SIG-M5 treated with dmso at 0.1 percent for 504 hours (cell line): Measurements from ENCODE around the gene SESN2.

Experiments used
- DNase-seq: peaks from one replicate; lab custom pipeline; 2025; ENCODE audit not compliant: unreplicated experiment; lab: John Stamatoyannopoulos, UW

The SESN2 gene

DNA sequence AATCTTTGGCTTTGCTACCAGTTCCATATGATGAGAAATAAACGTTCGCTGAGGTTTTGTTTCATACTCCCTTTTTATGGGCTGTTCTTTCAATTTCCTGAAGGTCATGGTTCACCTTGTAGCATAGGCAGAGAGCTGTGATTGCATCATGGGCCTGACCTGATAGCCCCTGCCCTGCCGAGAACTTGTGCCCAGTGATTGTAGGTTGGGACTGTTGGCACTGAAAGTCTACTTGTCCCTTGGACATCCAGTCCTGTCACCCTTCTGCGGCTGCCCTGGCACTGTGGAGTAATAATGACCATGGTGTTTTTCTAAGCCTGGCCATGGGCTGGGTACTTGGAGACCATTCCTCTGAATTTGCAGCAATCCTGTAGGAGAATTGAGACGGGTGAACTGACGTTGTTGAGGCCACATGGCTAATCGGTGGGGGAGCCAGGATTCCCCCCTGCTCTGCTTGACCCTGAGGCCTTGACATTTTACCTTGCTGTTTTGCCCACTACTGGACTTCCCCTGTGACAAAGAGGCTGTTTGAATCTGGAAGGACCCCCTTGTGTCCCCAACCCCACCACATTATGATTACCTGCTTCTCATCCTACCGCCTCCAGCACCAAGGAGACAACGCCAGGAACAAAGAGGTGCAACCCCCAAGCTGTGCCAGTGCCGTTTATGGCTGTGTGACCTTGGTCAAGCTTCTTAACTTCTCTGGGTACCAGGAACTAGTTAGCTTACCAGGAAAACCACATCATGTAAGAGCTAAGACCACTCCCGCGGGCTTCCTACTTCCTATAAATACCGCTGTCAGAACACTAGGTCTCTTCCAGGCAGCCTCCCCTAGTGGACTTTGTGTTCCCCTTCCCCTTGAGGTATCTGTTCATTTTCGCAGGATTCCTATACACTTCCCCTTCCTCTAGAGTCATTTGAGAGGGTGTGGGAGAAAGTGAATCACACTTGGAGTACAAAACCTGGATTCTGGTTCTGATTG lies 23.4 kb downstream of the SESN2 start:
- DNase-seq: peak; percentile 12

DNA sequence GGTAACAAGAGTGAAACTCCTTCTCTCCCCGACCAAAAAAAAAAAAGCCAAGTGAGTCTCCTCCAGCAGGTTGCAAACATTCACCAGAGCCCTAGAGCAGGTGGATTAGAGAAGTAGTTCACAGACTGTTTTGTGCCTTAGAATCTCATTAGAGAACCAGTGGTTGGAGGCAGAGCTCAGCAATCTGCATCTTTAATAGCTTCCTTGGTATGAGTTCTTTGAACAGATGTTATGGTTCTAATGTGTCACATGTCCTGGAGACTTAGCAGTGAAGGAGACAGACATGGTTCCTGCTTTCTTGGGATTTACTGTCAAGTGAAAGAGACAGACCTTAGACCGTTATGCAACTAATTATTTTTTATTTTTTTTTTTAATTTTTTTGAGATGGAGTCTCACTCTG lies 26.8 kb downstream of the SESN2 start:
- DNase-seq: no peak

DNA sequence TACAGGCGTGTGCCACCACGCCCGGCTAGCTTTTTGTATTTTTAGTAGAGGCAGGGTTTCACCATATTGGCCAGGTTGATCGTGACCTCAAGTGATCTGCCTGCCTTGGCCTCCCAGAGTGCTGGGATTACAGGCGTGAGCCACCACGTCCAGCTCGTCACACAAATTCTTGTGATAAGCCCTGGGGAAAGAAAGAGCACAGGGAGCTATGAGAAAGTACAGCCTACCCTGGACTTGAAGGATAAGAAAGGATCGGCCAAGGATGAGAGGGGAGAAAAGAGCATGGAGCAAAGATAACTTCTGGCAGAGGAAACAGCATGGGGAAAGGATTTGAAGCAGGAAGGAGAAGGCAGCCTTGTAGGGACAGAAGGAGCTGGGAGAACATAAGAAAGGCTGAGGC lies 29.2 kb downstream of the SESN2 start:
- no peak for DNase-seq

DNA sequence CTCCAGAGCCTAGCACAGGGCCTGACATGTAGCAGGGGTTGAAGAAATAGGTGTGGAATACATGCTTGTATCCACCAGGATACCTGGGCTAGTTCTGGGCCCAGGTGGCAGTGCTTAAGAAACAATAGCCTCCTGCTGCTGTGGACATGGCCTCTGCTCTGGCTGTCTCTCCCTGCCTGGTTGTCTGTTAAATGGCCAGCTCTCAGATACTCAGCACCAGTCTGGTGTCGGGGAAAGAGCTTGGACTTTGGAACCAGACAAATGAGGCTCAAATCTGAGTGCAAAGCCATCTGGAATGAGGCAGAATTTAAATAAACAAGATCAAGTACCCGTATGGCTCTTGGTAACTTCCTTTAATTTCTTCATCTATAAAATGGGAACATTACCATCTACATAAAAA lies 31.5 kb downstream of the SESN2 start:
- no peak for DNase-seq

DNA sequence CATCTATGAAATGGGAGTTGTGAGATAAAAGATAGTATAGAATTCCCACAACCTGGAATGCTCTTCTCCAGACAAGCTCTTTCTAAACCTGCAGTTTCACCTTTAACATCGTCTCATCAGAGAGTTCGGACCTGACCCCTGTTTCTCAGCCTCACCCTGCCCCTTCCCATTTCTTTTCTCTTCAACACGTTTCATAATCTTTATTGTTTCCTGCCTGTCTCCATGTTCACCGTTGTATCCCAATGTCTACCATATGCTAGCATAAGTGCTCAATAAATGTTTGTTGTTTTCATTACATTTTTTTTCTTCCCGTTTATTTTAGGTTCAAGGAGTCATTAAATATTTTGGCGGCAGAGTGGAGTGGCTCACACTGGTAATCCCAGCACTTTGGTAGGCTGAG lies 32.4 kb downstream of the SESN2 start:
- no peak for DNase-seq

DNA sequence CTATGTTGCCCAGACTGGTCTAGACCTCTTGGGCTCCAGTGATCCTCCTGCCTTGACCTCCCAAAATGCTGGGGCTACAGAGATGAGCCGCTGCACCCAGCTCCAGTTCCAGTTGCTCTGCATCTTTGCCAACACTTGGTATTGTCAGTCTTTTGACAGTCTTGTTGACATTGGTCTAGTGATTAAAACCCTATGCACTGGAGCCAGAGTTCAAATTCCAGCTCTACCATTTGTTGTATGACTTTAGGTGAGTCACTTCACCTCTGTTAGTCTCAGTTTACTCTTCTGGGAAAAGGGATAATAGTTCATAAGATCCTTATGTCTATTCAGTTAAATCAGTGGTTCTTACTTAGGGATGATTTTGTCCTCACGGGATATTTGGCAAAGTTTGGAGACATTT lies 36.6 kb downstream of the SESN2 start:
- DNase-seq: no peak

DNA sequence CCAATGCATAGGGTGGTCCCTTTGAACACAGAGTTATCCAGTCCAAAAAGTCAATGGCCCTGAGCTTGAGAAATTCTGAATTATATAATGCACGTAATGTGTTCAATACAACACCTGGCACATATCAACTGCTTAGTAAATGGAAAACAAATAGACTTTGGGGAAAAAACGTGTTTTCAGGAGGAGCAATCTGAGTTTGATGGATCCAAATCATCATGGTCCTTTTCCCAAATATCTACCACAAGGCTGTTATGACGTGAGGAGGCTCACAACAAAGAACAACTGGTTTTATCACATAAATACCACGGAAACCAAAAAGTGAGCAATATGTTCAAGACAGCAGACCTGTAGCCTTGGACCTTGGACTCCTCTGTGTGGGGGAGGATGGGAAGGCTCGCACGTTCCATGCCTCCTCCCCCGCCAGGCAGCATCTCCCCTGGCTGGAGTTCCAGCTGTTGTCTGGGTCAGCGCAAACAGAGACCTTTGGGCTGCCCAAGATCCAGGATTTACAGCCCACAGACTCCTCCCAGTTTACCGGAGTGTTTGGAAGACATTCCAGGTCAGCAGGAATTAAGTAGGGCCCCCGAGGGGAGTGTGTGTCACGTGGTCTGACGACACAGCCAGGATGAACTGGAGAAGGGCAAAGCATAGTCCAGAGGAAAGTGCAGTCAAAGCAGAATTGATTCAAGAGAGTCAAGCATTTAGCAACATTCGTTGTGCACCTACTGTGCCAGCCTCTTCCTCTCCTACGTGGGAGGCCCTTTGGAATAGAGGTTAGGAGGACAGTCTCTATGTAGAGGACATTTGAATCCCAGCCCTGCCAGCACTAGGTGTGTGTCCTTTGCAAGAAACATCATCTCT lies 37.3 kb downstream of the SESN2 start:
- DNase-seq: no peak

DNA sequence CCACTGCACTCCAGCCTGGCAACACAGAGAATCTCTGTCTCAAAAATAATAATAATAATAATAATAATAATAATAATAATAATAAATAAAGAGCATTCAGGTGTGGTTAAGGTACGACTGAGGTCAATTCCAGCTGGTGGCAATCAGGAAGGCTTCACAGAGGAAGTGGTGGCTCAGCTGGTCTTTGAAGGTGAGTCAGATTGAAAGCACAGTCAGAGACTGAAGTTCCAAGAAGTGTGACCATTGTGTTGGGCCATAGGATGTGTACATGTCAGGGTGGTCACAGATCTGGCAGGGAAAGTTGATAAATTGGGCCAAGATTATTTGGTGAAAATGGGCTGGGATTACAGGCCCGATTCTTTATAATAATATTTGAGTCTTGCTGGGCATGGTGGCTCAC lies 38.5 kb downstream of the SESN2 start:
- no peak for DNase-seq

DNA sequence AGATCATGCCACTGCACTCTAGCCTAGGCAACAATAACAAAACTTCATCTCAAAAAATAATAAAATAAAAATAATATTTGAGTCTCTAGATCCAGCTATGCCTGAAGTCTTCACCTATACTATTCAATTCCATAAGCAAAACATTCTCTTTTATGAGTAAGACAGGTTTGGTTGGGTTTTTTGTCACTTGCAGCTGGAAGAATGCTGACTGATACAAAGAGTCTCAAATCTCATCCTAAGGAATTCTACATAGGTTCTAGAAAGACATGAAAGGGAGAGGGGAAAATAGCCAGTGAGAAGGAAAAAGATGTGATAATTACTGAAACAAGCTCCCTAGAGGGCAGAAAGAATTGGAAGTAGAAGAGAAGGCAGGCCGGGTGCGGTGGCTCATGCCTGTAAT lies 39.1 kb downstream of the SESN2 start:
- DNase-seq: no peak

DNA sequence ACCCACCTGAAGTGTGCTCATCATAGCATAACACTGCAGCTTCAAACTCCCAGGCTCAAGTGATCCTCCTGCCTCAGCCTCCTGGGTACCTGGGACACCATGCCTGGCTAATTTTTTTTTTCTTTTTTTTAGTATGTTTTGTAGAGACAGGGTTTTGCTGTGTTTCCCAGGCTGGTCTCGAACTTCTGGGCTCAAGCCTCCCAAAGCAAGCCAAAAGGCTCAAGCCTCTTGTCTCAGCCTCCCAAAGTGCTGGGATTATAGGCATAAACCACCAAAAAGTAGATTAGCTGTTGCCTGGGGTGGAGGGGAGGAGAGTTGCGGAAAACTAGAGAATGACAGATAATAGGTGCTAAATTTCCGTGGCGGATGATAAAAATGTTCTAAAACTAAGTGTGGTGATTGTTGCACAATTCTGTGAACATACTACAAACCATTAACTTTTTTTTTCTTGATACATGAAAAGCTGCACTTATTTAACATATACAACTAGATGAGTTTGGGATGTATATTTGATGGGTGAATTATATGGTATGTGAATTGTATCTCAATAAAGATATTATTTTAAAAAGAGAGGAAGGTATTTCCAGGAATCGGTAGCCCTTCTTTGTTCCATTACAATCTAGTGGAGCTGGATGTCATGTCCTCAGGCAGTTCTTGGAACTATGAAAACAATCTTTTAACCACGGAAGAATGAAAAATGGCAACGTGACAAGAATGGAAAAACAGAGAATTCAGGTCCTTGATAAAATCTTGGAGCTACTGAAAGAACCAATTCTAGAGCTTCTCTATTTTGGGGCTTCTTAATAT lies 42.3 kb downstream of the SESN2 start:
- no peak for DNase-seq

DNA sequence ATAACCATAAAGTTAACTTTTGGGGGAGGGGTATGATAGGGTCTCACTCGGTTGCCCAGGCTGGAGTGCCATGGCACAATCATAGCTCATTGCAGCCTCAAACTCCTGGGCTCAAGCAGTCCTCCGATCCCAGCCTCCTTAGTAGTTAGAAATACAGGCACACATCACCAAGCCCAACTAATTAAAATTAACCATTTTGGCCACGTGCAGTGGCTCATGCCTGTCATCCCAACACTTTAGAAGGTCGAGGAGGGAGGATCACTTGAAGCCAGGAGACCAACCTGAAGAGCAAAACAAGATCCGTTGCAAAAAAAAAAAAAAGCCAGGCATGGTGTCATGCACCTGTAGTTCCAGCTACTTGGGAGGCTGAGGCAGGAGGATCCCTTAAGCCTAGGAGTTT lies 42.9 kb downstream of the SESN2 start:
- no peak for DNase-seq

DNA sequence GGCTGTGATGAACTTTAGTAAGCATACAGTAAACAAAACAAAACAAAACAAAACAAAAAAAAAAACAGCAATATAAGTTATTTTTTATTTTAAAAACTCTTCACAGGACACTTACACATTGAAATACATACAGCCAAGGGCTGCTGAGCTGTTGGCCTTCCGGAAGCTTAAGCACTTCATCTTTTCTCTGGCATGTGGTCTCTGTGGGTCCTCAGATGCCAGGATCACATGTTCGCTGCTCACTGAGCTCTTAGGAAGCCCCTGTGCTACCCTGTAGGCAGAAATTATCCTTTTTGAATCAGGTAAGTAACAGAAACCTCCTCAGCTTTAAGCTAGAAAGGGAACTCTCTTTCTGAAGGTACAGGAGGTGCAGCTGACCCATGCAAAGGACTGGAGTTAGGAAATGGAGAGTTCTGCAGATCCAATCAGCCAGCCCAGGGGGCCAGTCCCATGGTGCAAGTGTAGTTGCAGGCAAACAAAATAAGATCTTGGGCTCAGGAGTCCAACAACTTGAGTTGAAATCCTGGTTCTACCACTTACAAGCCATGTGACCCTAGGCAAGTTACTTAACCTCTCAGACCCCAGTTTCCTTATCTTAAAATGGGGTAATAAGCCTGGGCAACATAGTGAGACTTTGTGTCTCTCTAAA lies 47.1 kb downstream of the SESN2 start:
- DNase-seq: no peak

DNA sequence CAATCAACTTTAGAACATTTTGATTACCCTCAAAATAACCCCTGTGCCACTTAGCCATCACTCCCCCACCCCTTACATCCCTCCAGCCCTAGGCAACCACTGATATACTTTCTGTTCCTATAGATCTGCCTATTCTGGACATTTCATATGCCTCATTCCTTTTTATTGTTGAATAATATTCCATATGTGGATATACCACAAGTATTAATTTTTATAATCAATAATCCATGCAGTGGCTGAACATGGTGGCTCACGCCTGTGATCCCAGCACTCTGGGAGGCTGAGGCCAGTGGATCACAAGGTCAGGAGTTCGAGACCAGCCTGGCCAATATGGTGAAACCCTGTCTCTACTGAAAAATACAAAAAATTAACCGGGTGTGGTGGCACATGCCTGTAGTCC lies 49.4 kb downstream of the SESN2 start:
- DNase-seq: no peak

DNA sequence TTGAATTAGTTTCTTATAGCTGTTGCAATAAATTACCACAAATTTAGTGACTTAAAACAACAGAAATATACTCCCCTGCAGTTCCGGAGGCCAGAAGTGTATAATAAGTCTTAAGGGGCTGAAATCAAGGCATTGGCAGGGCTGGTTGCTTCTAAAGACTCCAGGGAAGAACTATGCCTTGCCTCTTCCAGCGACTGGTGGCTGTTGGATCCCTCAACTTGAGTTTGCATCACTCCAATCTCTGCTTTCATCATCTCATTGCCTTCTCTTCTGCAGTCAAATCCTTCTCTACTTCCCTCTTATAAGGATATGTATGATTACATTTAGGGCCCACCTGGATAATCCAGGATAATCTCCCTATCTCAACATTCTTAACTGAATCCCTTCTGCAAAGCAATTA lies 50.4 kb downstream of the SESN2 start:
- no peak for DNase-seq

DNA sequence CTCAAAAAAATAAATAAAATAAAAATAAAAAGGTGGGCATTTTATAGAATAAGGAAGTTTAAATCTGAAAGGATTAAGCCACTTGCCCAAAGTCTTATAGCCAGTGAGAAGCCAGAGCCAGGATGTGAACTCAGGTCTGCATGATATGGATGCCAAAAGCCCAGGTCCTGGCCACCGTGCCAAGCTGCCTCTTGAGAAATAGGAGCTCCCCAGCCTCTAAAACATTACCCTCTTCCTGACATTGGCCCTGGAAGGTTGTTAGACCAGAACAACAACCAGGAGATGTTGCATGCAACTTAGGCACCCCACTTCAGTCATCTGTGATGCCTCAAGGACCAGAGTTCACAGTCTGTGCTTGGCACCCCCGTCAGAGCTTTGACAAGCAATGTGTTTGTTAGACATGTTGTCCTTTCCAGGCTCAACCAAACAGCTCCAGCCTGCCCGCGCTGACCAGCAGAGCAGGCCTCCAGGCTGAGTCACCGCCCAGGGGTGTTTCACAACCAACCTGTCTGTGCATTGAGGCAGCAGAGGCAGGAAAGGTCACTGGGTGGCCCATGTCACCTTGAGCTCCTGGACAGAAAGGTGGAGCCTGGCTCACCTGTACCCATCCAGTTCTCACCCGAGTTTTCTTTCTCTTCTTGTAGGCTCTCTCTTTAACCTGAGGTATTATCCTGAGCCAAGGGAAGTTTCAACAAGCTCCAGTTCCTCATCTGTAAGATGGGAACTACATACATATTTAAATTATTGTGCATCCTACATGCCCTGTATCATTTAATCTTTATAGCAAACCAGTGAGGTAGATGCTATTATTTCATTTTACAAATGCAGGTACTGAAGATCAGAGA lies 54.6 kb downstream of the SESN2 start:
- DNase-seq: peak; percentile 29

DNA sequence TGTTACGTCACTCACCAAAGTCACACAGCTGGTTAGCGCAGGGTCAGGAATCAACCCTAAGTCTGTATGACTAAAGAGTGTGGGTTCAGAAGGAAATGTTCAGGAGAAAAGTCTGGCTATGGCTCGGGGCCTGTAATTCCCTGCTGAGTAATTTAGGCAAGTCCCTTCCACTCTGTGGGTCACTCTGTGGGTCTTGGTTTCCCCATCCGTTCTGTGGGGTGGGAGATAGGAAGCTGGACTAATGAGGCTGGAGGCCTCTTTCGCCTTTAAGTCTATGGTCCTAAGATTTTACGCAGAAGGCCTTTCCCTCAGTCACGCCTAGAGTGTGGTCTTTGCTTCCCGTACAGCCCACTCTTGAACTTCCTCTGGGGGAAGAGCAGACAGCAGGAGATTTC lies 55.2 kb downstream of the SESN2 start:
- DNase-seq: no peak

DNA sequence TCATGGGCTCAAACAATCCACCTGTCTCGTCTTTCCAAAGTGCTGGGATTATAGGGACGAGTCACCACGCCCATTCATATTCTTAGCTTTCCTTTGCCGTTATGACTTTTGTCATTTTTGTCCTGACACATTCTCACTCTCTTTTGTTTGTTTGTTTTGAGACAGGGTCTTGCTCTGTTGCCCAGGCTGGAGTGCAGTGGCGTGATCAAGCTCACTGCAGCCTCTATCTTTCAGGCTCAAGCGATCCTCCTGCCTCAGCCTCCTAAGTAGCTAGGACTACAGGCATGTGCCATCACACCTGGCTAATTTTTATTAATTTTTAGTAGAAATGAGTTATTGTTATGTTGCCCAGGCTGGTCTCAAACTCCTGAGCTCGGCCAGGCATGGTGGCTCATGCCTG lies 57.7 kb downstream of the SESN2 start:
- no peak for DNase-seq

DNA sequence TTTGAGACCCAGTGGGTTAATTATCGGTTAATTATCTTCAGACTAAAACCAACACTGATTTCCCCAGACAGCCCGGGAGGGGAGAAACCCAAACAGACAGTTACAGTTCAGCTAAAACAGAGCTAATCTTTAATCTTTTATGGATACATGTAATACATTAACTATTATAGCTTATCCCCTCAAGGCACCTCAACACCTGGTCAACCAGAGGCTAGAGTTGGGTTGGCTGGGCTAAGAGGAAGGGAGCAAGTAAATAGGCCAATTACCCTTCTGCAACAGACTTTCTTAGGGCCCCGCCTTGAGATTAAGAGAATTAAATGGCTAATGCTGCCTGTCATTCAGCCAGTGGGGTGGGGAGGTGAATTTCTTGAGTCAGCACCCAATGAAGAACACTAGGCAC lies 62.9 kb downstream of the SESN2 start:
- no peak for DNase-seq

DNA sequence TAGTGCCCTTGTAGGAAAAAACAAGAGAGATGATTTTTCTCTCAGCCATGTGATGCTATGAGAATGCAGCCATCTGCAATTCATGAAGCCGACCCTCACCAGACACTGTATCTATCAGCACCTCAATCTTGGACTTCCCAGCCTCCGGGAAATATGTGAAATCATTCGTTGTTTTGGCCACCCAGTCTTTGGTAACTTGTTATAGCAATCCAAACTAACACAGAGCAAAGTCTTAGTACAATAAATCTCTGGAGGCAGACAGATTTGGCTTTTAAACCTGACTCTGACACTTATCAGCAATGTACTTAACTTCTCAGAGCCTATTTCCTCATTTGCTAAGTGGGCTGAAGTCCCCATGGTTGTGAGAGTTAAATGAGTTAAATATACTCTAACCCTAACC lies 64.4 kb downstream of the SESN2 start:
- no peak for DNase-seq

DNA sequence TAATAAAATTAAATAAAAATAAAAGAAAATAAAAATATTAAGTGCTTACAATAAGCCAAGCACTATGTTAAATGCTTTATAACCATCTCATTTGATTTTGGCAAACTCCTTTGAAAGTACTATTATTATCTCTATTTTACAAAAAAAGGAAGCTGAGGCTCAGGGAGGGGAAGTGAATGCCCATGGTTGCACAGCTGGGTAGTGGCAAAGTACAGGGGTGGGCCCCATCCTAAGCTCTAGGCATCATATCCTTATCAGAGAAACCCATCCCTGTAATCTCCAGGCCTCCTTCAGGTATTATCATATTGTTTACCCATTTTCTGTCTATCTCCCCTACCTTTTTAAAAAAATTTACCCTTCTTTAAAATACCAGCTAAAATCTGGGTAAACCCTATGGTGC lies 67.2 kb downstream of the SESN2 start:
- peak; percentile 85 for DNase-seq
